Measurements from ENCODE around the gene CHPF. TPM values are rescaled to one million over a fixed set of nuclear protein-coding genes. Genes with fewer than 3 reads are reported as not detected.

Gene CHPF
- total RNA-seq, 6 donors from 2014 or later, result 41.9 to 125 (median 60.2) TPM

GRCh38 chr2:219490600-219491130 lies 52.9 kb downstream of the CHPF start:
- Histone ChIP-seq H3K9me3 (no peaks in the 10 kb centered on the region), H3K27me3 (peaks cover 0 to 25% (median 4%) of the 10 kb centered on the region in 4 donors), H3K4me3 (no peak overlapping the region), H3K36me3 (no peaks in the 10 kb centered on the region), H3K4me1 (peaks cover 0 to 3% (median 0%) of the 10 kb centered on the region in 4 donors), H3K27ac (no peak overlapping the region)
- DNase-seq (no peak), ATAC-seq (ENCODE audit: low FRiP score in 2 of 2) (no peak)
- TF ChIP-seq POLR2A (IDR thresholded peaks at IDR 0.05) (no peak), EP300 (IDR thresholded peaks at IDR 0.05) (no peak), POLR2AphosphoS5 (IDR thresholded peaks at IDR 0.05) (no peak), CTCF (IDR thresholded peaks at IDR 0.05) (no peak)
- 65 to 88% methylated on average over 5 to 10 of the region's 10 CpGs for WGBS, 2 donors

GRCh38 chr2:219490186-219490585 lies 53.4 kb downstream of the CHPF start:
- no peaks in the 10 kb centered on the region for H3K9me3 ChIP-seq
- no peaks in the 10 kb centered on the region for H3K36me3 ChIP-seq
- H3K27me3 ChIP-seq, result peaks cover 0 to 25% (median 4%) of the 10 kb centered on the region in 4 donors
- ATAC-seq (ENCODE audit: low FRiP score in 2 of 2), result no peak
- WGBS, 2 donors, result 87 to 89% methylated on average over 10 to 23 of the region's 23 CpGs
- TF ChIP-seq POLR2A (IDR thresholded peaks at IDR 0.05) (no peak), EP300 (IDR thresholded peaks at IDR 0.05) (no peak), CTCF (IDR thresholded peaks at IDR 0.05) (no peak), POLR2AphosphoS5 (IDR thresholded peaks at IDR 0.05) (no peak)
- H3K27ac ChIP-seq, result no peak overlapping the region
- DNase-seq, result no peak
- H3K4me1 ChIP-seq, result peaks cover 0 to under 1% (median under 1%) of the 10 kb centered on the region in 4 donors
- H3K4me3 ChIP-seq, result no peak overlapping the region

GRCh38 chr2:219489315-219489714 lies 54.3 kb downstream of the CHPF start:
- DNase-seq (peak in 1 of 2 donors; percentile 58), ATAC-seq (ENCODE audit: low FRiP score in 2 of 2) (no peak)
- TF ChIP-seq EP300 (IDR thresholded peaks at IDR 0.05), result no peak
- Histone ChIP-seq H3K4me3 (no peak overlapping the region), H3K36me3 (no peaks in the 10 kb centered on the region), H3K9me3 (no peaks in the 10 kb centered on the region), H3K27me3 (peaks cover under 1 to 31% (median 8%) of the 10 kb centered on the region in 4 donors), H3K4me1 (peaks cover 3 to 10% (median 8%) of the 10 kb centered on the region in 4 donors), H3K27ac (no peak overlapping the region)
- 76 to 77% methylated on average over 8 to 9 of the region's 9 CpGs for WGBS, 2 donors

Small RNAs within 50 kb of the gene (small RNA-seq; reads per million reads assigned to genes)
- gene MIR3132, result 0 reads per million in 4 donors
- 0 to 0.14 (median 0.05) reads per million in 4 donors for gene RN7SKP213

Other genes with a start within 250 kb of the CHPF start
- gene PTPRN, start 234.4 kb downstream of the CHPF start, total RNA-seq, result 1 to 10 TPM in 2 of 6 donors, under 1 TPM in 2, not detected in 2; 0.20 to 4.4 (median 0.68) TPM
- gene RESP18, start 211.1 kb downstream of the CHPF start, total RNA-seq, result not detected
- 100 to 1,000 TPM in 1 of 6 donors, 10 to 100 TPM in 5; 31.9 to 141 (median 75.1) TPM for gene DNPEP, start 155.9 kb downstream of the CHPF start, total RNA-seq
- 100 to 1,000 TPM in 2 of 6 donors, 10 to 100 TPM in 4; 39.7 to 299 (median 70.8) TPM for gene DES, start 125.4 kb downstream of the CHPF start, total RNA-seq
- gene SPEG, start 109.0 kb downstream of the CHPF start, total RNA-seq, result 1 to 10 TPM; 2.3 to 8.9 (median 4.9) TPM
- gene GMPPA, start 44.9 kb downstream of the CHPF start, total RNA-seq, result 10 to 100 TPM; 20.8 to 38.5 (median 24.9) TPM
- gene ASIC4, start 29.3 kb downstream of the CHPF start, total RNA-seq, result under 1 TPM in 3 of 6 donors, not detected in 3; 0.20 to 0.34 (median 0.29) TPM
- 10 to 100 TPM in 1 of 6 donors, 1 to 10 TPM in 5; 1.9 to 12.6 (median 4.2) TPM for gene TMEM198, start 219 bp upstream of the CHPF start, total RNA-seq
- 100 to 1,000 TPM in 2 of 6 donors, 10 to 100 TPM in 4; 38.2 to 303 (median 67.4) TPM for gene OBSL1, start 27.7 kb upstream of the CHPF start, total RNA-seq
- gene INHA, start 28.5 kb upstream of the CHPF start, total RNA-seq, result 1 to 10 TPM in 1 of 6 donors, under 1 TPM in 2, not detected in 3; 0.24 to 7.3 (median 0.43) TPM
- gene STK11IP, start 54.0 kb upstream of the CHPF start, total RNA-seq, result 10 to 100 TPM; 16.0 to 77.5 (median 35.6) TPM
- 10 to 100 TPM in 1 of 6 donors, 1 to 10 TPM in 3, under 1 TPM in 2; 0.30 to 14.7 (median 2.1) TPM for gene SLC4A3, start 83.8 kb upstream of the CHPF start, total RNA-seq

All from upper lobe of left lung (tissue), 6 donors.